Measurements from ENCODE around the gene TLX2.

The TLX2 gene

DNA sequence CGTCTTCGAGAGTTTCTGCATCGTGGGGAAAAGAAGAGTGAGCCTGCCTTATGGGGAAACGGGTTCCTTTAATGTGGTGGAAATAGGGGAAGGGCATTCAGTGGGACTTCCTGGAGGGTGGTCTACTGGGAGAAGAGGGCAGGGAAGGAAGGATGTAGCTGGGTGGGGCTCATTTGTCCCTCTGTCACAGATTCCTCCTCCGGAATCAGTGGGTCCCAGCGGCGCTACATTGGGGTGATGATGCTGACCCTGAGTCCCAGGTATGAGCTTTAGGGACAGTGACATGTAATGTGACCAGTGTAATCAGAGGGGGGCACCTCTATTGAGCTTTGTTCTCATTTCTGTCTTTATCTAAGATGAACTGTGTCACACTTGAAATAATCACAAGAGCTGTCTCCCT is 17.4 kb downstream of the TLX2 start:
- no peak for DNase-seq (ENCODE audit: low read depth in 1 of 2, low spot score in 1 of 2)

DNA sequence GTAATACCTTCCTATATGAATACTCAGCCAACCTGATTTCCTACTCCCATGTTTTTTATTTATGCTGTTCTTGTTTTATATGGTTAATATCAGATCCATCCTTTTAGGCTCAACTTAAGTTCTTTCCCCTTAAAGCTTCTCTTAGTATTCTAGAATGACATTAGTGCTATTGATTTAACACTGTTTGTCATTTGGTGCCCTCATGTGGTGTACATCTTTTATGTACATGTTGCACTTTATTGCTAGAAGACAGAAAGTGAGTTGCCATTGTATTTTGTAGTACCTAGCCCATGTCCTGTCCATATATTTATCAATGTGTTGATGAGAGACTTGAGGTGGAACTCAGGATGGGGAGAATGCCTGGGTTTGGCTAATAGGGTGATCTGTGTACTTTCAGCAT is 18.0 kb downstream of the TLX2 start:
- no peak for DNase-seq (ENCODE audit: low read depth in 1 of 2, low spot score in 1 of 2)

DNA sequence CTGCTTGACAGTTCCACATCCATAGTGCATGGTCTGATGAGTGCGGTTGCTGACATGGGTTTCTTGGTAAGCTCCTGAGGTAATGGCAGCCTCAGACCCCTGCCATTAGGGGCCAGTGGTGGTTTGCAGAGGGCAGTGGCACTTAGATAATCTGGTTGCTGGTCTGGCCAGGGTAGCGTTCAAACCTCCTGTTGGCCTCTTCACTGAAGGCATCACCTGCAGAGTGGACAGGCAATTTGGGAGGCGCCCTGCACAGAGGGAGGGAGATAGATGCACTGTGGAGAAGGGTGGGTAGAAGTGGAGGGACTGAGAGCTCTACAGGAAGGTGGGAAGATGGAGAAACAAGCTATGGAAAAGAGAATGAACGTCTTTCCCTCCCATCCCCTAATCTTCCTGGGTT is 19.2 kb downstream of the TLX2 start:
- DNase-seq (ENCODE audit: low read depth in 1 of 2, low spot score in 1 of 2), result no peak

DNA sequence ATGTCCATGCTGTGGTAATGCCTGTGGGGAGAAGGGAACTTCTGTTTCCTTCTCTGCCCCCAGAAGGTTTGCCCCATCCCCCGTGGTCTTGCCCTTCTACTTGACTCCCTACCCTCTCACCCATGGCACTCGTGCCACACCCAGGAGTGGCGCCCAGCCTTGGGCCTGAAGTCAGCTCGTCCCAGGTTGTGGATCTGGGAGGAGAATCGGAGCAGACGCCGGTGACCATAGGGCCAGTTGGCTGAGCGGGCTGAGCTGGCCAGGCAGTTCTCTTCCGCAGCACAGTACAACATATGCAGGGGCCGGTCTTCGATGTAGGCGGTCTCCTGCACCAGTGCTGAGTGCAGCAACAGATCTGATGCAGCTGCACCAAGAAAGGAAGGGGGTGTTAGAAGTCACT is 20.2 kb downstream of the TLX2 start:
- no peak for DNase-seq (ENCODE audit: low read depth in 1 of 2, low spot score in 1 of 2)

DNA sequence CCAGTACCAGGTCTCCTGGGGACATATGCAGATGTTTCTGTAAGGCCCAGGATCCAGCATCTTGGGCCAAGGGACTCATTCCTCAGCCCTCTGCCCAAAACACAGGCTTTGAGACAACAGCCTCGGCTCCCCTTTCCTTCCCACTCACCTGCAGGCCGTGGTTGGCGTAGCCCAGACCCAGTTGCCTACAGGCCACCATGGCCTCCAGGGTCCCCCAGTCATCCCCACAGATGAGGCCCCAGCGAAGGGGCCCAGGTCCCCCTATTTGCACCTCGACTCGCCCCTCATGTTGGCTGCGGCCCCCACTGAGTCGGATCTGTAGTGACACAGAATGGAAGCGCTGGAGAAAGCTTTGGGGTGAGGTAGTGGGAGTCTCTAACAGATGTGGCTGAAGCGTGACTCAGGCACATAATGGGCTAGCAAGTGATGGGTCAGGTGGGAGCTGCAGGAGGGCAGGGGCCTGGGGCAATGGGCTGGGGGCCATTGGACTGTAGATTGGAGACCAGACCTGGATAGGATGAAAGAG is 21.3 kb downstream of the TLX2 start:
- no peak for DNase-seq (ENCODE audit: low read depth in 1 of 2, low spot score in 1 of 2)

DNA sequence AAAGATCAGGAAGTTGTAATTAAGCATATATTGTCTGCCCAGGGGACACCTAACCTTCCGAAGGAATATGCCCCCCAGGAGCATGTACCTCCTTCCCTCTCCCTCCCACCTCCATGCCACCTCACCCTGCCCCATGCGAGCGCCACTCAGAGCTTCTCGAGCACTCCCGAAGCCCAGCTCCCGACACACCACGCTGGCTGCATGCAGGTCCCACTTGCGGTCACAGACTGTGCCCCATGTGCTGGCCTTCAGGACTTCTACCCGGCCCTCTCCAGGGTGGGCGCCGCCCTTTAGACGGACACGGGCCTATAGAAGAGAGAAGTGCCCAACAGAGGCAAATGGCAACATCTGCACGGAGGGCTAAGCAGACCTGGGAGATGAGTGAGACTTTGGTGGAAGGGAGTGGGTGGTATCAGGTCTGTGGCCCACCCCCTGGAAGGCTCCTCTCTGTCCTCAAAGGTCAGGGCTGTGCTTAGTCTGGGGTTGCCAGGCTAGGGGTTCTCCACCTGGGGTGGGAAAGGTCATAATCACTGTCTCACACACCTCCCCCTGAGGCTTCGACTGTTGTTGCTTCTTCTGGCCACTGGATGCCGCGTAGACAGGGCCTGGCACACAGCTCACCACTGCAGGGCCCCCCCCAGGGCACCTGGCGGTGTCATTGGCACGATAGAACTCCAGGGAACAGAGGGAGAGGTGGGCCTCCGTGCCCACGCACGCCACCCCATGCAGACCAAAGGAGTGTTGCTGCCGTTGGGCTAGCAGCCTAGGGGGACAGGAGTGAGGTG is 22.1 kb downstream of the TLX2 start:
- no peak for DNase-seq (ENCODE audit: low read depth in 1 of 2, low spot score in 1 of 2)

DNA sequence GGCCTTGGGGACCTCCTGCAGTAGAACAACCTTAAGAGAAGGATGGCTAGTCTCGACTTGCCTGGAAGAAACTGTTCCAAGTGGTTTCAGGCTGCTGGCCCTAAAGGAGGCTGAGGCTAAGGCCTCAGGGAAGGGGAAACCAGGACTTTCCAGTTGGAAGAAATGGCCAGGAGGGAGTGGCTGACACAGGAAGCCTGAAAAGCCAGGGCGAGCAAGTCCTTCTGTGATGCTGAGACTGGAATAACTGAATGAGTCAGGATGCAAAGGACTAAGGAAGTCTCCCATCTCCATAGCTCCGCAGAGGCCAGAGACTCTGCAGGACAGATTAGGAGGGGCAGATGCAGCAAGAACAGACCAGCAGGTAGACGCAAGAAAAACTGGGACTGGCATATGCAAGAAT is 22.9 kb downstream of the TLX2 start:
- DNase-seq (ENCODE audit: low read depth in 1 of 2, low spot score in 1 of 2), result no peak

DNA sequence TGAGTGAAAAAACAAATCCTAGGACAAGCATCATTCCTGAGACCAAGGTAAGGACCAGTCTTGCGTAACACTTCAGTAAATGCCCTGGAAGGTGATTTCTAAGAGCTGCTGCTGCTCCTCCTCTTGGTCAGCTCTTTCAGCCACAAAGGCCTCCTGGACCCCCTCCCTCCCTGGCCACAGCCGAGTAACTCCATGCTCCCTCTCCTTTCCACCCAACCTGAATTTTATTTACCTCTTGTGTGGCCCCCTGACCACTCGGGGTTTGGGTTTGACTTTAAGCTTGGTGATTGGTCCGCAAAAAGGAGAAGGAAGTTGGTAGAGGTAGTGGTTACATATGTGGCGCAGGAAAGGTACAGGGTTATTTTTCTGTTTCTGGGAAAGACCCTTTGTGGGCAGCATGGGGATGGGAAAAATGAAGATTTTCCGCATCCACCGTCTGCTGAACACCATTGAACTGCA is 24.7 kb downstream of the TLX2 start:
- DNase-seq (ENCODE audit: low read depth in 1 of 2, low spot score in 1 of 2), result no peak

DNA sequence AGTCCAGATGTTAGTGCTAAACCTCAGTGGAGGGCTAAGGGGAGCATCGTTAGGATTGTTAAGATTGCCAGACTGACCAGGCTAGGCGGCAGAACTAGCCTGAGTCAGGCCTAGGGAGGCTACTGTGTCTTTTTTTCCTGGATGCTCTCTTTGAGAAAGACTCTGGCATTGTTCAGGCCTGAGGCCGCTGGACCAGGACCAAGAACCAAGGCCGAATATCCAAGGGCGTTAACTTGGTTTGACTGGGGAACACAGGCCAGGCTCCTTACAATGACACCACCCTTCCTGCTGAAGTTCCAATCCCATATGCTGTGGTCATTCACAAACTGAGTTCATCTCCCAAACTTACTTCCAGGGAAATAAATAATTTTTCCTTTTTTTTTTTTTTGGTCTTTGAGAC is 26.0 kb downstream of the TLX2 start:
- no peak for DNase-seq (ENCODE audit: low read depth in 1 of 2, low spot score in 1 of 2)

DNA sequence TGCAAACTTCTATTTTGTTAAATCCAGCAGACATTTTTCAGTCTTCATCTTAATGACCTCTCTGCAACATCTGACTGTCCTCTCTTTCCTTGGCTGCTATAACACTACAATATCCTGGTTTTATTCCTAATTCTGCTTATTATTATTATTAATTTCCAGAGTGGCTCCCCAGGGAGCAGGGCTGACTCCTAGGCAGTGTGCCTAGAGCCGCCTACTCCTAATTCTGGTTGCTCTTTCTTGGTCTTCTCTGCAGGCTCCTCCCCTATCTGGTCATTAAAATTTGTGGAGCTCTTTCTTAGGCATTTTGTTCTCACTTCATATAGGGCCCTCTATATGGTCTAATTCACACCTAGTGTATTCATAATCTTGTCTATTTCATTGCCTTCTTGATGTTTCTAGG is 28.7 kb downstream of the TLX2 start:
- DNase-seq (ENCODE audit: low read depth in 1 of 2, low spot score in 1 of 2), result no peak

DNA sequence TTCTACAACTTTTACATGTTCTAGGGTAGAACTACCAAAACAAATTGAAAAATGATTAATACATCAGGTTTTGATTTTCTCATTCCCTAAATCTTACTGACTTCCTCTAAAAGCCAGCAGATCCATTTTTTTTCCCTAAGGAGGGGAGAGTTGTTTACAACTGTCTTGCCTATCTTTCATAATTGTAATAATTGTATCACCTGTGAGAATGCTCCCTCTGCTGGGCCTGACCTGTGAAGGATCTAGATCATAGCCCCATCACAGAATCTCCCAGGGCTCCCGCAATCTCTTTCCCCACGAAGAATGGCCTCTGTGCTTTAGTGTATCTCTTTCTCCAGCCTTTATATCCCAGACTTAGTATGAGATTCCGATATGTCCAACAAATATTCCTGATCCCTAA is 30.4 kb downstream of the TLX2 start:
- DNase-seq (ENCODE audit: low read depth in 1 of 2, low spot score in 1 of 2), result no peak

DNA sequence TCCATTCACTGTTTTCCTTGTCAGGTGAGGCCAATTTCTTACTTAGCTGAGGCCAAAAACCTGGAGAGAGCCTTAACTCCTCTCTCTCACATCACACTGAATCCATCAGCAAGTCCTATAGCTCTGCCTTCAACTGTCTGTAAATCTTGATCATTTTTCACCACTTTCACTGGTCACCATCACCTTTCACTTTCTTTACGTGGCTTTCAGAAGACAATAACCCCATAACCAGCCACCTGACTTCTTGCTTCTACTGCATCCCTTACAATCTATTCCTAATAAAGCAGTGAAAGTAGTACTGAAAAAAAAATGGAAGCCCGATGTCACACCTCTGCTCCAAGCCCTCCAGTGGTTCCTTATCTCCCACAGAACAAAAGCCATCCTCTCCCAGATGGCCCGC is 31.8 kb downstream of the TLX2 start:
- no peak for DNase-seq (ENCODE audit: low read depth in 1 of 2, low spot score in 1 of 2)

DNA sequence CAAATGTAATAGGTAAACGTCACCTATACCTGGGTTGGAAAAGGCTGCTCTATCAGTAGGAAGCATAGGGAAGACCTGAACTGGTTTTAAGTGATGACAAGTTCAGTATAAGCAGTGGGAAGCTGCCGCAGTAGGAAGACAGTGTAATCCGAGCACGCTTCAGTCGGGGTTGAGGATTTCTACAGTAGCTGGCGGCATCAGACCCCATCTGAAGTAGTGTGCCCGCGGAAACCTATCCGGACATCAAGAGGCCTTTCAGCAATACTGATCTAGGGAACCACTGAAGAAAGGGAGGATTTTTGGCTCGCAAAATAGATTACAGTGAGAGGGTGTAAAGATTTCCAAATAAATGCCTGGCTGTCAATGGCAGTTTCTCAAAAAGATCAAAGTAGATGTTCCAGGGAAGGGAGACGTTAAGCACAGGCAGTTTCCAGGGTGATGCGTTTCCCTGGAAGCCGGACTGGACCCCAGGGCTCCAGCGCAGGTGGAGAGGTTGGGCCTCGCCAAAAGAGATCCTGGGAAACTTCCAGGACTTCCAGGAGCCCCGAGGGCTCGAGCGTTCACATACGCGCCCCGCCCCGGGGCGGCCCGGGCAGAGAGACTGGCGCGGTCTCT is 34.1 kb downstream of the TLX2 start:
- DNase-seq (ENCODE audit: low read depth in 1 of 2, low spot score in 1 of 2), result no peak

DNA sequence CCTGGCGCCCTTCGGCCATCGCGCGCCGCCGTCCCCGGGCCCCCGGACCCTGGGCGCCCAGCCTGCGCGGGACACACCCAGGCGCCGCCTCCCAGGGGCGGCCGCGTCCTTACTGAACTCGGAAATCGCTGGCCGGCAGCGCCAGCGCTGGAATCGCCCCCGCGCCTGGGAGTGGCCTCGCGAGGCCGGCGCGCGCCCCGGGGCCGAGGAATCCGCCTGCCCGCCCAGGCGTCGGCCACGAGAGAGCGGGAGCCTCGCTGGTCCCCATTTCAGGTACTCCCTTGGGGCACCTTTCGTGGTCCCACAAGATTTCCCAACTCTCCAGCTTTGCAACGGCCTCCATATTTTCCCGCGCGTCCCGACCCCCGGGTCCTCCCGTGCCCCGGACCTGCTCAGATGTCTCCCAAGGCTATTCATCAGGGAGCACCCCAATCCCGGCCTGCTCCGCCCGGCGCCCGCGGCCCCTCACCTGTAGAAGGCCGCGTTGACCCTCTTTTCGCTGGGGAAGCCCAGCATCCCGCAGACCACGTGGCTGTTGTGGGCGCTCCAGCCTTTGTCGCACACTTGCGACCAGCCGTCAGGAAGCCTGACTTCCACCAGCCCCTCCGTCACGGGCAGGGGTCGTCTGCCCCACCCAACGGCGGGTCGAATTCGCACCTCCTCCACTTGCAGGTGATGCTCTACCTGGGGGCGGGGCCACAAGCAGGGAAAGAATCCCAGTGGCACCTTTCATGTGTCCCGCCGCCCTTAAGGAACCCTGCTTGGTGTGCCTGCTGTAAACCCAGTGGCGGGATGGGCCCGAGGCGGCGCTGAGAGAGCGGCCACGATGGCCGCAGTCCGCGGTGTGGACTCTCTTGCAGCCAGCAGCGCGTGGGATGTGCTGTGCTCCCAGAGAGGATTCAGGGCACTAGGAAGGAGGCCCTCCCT is 34.9 kb downstream of the TLX2 start:
- DNase-seq (ENCODE audit: low read depth in 1 of 2, low spot score in 1 of 2), result no peak

DNA sequence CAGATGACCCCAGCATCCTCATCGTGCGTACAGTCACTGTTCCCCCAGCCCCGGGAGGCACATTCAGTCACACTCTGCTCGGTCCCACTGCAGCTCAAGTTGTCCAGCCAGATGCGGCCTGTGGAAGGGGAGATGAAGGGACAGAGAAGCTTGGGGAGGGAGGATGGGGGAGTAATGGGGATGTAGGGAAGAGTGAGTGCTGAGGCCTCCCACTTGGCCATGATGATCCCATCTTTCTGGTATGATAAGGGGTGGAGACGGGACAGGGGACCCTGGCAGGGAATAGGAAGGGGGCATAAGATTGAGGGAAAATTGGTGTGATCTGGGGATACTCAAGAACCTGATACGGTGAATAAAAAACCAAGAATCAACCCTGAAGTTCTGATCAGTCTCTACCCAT is 36.0 kb downstream of the TLX2 start:
- no peak for DNase-seq (ENCODE audit: low read depth in 1 of 2, low spot score in 1 of 2)

DNA sequence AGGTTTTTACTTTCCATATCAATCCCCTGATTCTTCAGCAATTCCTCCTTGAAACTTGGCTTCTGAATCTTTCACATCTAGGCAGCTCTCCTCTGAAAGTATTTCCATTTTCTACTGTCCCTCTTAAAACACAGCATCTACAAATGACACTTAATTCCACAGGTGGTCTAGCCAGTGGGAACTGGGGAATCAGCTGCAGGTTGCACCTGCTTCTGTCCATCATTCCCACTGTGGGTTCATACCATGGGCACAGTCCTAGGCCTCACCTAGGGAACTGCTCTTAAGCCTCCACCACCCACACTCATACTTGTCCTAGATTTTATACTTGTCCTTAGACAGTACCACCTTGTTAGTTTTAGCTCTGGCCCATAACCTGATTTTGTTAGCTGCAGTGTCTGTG is 37.3 kb downstream of the TLX2 start:
- DNase-seq (ENCODE audit: low read depth in 1 of 2, low spot score in 1 of 2), result no peak

DNA sequence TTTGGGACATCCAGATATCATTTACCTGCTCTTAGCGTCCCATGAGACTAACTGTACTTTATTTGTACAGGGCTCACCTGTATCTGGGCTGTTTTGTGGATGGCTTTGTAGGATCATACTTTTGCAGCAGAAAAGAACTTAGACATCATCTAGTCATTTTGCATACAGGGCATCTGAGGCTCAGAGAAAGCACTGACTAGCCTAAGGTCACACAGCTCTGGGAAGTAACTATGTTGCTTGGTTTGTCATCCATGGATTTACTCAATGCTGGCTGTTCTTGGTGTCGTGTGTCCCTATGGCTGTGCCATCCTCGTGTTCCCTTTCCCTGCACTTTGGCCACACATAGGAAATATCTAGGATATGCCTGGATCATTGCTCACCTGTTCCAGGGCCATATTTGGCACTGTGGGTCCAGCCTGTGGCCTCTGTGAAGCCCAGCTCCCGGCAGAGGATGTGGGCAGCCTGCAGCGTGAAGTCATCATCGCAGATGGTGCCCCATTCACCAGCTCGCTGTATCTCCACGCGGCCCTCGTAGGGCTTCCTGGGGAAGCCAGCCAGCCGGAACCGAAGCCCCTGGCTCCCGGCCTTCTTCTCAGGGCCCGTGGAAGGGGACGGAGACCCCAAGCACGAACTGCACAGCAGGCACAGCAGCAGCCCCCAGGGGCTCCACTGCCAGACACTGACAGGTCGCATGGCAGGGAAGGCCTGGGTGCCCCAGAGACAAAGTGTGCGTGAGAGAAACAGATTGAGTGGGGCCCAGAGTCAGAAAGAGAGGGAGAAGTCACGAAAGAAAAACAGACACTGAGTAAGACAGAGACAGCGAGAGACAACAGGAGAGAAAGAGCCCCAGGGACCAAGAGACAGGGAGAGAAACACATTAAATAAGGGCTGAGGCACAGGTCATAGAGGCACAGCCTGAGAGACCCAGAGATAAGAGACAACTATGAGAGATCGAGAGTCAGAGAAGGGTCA is 38.0 kb downstream of the TLX2 start:
- no peak for DNase-seq (ENCODE audit: low read depth in 1 of 2, low spot score in 1 of 2)

DNA sequence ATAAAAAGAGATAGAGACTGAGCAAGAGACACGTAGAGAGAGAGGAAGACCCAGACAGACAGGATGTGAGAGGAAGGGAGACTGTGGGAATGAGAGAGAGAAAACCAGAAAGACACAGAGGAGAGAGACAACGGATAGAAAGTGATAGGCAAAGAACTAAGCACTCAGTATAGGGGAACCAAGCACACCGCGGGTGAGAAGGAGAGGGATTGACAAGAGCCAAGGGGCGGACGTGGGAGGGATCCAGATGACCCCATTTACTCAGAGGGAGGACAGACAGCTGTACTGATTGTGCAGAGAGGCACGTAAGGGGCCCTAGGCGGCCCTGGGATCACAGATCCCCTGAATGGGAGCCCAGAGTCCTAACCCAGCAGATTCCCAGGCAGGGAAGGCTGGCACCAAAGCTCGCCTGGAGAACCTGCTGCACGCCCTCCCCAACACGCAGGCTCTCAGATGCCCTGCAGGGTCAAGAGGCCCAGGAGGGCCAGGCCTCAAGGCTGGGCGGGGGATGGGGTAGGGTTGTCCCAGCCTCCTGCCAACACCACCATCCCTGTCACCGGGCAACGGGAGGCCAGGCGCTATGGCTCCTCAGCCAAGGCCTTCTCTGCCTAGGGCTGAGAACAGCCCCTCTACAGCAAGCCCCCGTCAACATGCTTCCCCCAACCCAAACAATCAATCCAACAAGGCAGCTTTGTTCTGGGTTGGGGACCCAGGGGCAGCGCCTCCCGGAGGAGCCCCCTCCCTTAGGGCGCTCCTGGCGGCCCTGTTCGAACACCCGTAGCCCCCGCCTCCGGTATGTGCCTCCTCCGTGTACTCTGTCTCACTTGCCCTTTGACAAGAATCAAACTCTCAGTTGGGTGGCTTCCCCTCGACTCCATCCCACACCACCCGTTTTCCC is 38.9 kb downstream of the TLX2 start:
- no peak for DNase-seq (ENCODE audit: low read depth in 1 of 2, low spot score in 1 of 2)

Data from activated T-helper 1 cell treated with anti-CD3 and anti-CD28 coated beads, Interleukin-2, amount 50 U/mL, for 16 hours (primary cell).